Embryonic facial prominence (tissue), 1 donor: Measurements from ENCODE around the gene DNAJC27.
"Not testable (repeated sequence)": the region's sequence is repeated elsewhere in the genome, so short reads cannot be mapped to it uniquely, and the experiment has no call there.

Source experiments
- DNase-seq: peaks from one replicate; pipeline ENCODE4 v3.0.0-alpha.2; 2016; ENCODE audit errors: extremely low spot score

Gene DNAJC27

DNA sequence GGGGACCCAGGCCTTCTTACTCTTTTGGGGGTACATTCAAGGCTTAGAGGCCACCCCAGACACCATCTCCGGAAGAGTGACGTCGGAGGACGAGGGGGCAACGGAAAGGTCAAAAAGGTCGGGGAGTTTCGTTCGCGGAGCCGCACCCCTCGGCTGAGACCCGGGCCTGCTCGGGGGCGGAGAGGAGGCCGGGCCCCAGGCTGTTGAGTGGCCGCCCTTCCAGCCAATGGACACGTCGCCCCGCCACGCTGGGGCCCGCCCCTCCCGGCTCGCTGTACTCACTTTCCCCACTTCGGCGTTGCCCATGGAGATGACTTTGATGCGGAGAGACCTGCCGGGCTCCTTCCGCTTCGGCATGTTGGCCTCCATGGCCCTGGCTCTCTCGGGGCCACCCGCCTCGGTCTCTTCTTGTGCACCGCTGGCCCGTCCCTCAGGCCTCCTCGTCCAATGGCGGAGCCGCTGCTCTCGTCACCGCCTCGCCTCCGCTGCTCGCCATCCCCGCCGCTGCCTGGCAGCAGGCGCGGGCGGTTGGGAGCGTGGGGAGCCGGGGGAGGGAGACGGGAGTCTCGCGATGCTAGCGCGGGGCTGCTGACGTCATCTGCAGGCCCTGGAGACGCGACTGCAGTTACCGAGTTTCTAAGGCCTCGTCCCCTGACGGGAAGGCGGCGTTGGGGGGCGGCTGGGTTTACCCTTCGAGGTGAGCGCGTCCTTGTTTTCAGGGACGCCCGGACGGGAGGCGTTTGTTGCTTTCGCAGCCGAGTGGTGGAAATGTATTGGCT lies at the start of gene DNAJC27:
Gene DNAJC27 (minus strand): TSS at position 420 of the 779 bp plus-strand sequence. CDS start 51 bp downstream, at position 369.
- peak; percentile 96 for DNase-seq

DNA sequence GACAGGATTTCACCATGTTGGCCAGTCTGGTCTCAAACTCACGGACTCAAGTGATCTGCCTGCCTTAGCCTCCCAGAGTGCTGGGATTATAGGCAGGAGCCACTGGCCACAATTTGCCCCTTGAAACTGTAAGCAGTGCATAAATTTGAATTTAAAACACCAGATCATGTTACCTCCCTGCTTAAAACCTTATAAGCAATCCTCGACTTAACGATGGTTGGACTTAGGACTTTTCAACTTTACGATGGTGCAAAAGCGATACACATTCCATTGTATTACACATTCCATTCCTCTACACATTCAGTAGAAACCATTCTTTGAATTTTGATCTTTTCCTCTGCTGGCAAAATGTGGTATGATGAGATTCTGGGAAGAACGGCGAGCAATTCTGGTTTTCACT lies 46.9 kb upstream of the DNAJC27 start:
- no peak for DNase-seq

DNA sequence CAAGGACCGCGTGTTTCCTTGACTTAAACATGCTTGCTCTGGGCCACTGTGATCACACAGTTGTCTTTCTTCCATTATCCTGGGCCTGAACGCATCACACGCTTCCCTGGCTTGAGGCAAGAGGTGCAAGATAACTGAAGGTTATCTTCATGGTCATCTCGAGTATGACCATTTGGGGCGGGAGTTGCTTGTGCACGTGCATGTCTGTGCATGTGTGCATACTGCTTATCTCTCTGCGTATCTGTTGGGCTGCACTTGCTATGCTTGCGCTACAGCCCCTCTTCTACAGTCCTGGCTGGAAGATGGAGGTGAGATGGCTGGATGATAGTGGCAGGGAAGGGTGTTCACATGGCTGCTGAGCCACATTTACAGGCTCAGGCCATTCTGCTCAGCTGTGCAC lies 42.9 kb upstream of the DNAJC27 start:
- no peak for DNase-seq

DNA sequence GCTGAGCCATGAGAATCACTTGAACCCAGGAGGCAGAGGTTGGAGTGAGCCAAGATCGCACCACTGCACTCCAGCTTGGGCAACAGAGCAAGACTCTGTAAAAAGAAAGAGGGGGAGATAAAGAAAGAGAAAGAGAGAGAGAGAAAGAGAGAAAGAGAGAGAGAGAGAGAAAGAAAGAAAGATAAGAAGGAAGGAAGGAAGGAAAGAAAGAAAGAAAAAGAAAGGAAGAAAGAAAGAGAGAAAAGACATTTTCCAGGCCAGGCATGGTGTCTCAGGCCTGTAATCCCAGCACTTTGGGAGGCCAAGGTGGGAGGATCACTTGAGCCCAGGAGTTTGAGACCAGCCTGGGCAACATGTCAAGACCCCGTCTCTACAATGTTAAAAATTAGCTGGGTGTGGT lies 39.6 kb upstream of the DNAJC27 start:
- DNase-seq: not testable (repeated sequence)

DNA sequence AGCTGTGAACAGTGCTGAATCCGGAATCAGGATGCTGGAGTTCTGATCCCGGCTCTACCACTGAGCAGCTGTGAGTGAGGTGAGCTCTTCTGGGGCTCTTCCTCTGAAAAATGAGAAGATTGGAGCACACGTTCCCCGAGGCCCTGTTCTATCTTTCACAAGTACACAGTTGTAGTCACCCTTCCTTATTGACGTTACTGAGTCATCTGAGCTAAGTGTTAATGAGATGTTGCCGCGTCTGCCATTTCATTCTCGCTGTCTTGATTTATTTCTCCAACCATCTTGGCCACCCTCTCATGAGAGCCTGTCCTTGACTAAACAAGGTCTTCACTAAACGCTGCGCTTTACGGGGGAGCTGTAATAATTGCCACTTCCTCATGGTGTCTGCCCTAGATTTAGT lies 38.2 kb upstream of the DNAJC27 start:
- DNase-seq: no peak

DNA sequence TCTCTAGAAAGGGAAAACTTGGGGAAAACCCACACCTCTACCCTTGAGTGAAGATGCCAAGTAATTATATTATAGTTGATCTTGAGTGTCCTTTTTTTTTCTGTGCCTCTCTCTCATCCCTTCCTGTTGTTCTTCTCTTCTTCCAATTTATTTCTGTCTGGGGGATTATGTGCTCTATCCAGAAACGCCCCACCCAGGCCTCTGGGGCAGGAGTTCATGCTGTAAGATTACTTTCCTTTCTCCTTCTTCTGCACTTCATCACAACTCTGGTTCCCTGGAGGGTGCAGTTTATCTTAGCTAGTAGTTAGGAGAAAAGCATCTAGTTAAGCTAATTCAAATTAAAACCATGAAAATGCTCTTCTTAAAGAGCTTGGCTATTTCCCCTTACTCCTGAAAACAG lies 30.3 kb upstream of the DNAJC27 start:
- no peak for DNase-seq

DNA sequence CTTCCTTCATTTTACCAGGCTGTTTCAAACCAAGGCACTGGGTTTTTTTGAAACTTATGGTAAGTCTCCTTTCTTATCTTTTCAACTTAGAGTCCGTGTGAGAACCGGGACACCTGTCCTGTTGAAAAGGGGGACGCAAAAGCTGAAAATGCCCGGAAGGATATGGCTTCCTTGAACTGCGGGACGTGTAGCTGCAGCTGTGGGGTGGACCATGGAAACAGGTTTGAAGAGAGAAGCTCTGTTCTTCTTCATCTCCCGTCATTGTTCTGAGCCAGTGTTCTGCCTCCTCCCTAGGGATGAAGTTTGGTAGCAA lies 29.5 kb upstream of the DNAJC27 start:
- no peak for DNase-seq

DNA sequence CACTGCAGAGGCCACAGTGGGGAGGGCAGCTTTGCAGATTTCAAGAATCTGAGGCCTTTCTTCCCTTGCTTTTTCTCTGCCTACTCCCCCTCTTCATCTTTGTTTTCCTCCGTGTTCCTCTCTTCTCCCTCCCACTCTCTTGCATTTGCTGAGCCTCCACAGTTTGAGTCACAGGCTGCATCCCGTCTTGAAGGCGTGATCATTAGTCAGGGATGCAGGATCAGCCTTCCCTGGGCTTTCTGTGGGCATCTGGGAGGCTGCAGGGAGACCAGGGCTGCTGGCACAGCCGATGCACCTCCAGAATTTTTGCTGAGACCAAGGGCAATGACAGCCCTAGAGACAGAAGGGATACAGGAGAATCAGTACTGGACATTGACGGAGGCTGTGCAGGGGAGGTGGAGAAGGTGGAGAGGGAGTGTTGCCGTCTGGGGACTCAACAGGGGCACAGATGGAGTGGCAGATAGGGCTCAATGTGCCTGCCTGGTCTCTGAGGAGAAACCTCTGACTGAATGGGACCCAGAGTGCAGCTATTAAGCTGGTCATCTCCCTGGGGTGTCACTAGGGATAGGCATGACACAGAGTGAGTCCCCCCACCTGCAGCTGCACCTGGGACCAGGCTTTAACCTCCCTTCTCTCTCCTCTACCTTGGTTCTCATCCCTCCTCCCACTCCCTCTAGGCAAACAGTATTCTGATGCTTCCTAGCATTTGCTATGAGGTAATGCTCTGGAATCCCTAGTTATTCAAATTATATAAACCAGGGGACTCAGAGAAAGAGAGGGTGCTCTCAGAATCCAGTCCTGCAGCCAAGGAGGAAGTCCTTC lies 29.0 kb upstream of the DNAJC27 start:
- DNase-seq: no peak

DNA sequence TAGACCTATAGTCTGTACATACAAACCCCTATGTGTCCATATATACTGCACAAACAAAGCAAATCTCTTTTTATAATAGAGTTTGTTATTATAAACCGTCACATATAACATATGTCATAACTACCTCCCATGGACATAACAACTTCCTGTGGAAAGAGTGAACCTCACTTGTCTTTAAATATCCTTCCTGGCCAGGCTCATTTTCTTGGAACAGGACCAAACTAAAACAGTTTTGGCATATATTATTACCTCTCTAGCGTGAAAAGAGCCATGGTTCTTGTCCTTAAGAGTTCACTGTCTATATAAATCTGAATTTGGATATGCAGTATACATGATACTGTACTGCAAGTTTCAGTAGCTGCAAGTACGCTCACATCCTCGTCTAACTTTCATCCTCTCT lies 28.3 kb upstream of the DNAJC27 start:
- no peak for DNase-seq

DNA sequence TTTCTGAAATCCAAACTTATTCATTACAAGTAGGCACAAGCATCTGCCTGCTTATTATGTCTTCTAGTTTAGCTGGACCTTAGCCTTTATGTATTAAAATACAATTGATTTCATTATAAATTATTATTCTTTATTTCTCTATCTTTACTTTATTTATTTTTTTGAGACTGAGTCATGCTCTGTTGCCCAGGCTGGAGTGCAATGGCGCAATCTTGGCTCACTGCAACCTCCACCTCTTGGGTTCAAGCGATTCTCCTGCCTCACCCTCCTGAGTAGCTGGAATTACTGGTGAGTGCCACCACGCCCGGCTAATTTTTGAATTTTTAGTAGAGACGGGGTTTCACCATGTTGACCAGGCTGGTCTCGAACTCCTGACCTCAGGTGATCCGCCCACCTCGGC lies 27.3 kb upstream of the DNAJC27 start:
- not testable (repeated sequence) for DNase-seq

DNA sequence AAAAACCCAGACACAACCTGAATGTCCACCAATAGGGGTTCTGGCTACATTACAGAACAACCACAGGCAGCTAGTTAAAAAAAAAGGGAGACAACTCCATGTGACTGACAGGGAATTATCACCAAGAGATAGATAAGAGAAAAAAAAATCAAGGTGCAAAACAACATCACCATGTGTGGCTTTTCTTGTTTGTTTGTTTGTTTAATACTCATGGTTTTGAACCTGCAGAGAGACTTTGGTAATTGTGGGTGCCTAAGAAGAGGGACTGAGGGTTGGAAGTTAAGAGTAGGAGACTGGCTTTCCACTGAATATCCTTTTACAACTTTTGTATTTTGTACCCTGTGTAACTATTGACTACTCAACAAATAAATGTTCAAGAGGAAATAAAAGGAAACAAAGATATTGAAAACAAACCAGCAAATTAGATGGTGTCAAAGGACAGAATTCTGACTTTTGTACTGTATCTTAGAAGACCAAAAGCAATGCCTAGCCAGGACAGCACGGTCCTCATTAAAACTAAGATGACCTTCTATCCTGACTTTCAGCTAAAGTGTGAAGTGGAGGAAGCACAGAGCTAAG lies 22.5 kb upstream of the DNAJC27 start:
- no peak for DNase-seq

DNA sequence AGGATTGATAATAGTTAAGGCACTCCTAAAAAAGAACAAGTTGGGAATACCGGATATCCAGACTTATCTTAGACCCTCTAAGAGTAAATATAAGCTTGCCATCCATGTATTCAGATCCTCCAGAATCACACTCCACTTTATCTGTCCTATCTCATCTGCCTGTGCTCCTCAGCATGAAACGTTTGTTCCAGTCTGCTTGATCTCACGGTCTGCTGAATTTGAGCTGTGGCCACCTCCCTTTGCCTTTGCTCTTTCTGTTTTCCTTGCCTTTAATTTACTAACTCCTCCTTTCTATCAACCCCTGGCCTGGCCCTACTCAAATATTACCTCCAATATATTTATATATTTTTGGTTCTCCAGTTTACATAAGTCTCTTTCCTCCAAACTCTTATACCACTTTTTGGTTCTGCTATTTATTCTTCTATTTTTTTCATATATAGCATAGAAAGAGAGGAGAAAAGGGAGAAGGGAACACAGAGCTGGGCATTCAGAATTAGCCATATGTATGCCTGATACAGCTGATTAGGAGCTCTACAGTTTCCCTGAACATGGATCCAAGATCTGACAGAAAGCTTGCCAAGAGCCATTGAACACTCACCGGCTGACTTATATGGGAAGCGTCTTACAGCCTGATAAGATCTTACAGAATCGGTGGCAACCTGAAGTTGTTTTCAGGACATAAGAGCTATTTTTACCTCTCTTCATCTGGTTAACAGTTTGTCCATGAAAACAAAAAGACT lies 21.8 kb upstream of the DNAJC27 start:
- no peak for DNase-seq

DNA sequence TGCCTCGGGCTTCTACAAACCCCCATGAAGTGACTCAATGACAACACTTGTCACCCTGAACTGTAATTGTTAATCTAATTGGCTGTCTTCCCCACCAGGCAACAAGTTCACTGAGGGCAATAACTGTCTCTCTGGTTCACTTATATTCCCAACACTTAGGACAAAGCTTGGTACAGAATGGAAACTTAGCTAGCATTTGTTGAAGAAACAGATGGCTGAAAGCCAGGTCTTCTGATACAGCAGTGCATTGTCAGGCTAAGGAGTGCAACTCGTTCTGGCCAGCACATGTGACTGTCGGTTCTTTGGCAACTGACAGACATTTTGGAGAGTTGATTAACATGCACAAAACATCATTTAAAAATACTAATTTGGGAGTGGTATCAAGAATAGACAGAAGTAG lies 14.6 kb upstream of the DNAJC27 start:
- DNase-seq: no peak

DNA sequence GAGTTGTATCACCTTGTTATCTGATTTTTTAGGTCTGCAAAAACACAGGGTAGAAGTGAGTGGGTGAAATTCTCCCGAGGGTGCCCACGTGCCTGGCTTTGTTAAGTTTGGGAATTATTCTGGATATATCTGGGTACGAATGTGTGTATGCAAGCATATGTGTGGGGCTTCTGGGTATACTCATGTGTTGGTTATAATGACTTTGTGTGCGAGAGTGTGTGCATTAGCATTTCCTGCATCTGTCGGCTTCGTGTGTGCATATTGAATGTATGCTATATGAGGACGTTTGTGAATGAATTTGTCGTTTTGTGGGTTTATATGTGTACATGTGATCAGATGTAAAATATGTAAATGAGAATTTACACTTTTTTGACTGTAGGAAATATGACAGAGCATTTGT lies 13.8 kb upstream of the DNAJC27 start:
- DNase-seq: no peak

DNA sequence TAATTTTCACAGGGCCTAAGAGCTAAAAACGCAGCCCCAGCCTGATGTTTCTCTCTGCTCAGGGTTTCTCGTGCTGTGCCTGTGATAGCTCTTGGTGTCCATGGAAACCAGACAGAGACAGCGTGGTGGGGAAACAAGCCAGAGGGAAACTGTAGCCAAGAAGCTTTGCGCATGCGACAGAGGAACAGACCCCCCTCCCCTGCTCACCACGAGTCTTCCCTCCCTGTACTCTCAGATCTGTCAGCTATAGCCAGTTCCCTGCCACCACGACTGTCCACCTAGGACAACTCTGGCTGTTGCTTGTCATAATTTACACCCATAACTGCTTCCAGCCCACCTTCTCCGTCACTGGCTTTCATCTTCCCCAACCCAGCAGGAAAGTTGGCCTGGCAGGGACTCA lies 13.2 kb upstream of the DNAJC27 start:
- peak; percentile 80 for DNase-seq

DNA sequence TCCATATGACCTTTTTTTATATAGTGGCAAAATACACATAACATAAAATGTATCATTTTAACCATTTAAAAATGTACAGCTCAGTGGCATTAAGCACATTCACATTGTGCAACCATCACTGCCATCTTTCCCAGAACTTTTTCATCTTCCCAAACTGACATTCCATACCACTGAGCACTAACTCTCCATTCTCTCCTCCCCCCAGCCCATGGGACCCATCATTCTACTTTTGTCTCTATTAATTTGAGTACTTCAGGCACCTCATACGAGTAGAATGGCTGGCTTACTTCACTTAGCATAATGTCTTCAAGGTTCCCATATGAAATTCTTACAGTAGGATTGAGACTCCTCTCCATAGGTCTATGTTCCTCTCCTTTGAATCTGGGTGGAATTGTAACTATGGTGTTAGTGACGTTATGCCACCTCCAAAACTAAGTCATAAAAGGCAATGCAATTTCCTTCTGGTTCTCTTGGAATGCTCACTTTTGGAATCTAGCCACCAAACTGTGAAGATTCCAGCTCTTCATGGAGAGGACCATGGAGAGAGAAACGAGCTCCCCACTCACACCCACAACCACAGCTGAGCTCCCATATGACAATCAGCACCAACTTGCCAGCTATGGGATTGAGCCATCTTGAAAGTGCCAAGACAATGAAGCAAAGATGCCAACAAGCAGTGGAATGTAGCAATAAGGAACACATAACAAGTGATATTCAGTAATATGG lies 9.8 kb upstream of the DNAJC27 start:
- DNase-seq: no peak

DNA sequence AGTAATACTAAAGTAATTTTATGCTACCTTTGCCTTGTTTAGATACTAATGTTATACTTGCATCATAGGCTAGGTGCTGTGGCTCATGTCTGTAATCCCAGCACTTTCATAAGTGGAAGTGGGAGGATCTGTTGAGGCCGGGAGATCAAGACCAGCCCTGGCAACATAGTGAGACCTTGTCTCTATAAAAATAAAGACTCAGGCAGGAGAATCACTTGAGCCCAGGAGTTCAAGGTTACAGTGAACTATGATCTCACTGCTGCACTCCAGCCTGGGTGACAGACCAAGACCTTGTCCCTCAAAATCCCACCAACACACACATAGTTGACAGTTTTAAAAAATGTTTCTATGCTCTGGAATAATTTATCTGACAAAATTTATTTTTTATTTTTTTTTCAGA lies 6.9 kb upstream of the DNAJC27 start:
- no peak for DNase-seq

DNA sequence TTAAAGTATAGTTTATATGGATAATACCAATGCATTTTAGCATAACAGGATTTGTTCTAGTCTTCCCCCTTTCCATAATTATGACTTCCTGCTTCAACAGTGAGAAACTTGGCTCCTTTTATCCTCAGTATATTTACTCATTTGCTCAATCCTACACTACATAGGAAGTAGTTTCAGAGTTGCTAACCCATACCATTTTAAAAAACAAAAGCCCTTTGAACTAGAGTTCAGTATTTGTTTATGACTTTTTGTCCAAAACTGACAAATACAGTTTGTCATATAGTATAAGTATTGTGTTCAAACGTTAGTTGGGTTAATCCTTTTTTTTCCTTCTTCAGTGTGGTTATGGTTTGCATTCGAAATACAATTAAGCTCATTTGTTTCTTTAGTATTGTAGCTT lies 5.9 kb upstream of the DNAJC27 start:
- DNase-seq: no peak

DNA sequence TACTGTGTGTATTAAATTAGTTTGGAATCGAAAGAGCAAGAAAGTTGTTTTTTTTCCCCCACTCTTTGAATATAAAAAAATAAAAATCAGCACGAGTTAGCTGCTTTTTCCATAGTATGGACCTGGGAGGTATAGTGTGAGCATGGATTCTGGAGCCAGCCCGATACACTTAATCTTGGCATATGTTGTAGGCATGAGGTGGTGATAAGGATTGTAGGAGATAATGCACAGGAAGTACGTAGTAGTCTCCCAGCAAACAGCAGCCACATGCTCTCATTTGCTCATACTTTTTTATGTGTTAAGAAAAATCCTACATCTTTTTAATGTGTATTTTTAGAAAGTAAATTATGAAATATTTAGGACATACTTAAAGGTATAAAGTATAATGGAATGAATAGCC lies 2.1 kb upstream of the DNAJC27 start:
- no peak for DNase-seq

DNA sequence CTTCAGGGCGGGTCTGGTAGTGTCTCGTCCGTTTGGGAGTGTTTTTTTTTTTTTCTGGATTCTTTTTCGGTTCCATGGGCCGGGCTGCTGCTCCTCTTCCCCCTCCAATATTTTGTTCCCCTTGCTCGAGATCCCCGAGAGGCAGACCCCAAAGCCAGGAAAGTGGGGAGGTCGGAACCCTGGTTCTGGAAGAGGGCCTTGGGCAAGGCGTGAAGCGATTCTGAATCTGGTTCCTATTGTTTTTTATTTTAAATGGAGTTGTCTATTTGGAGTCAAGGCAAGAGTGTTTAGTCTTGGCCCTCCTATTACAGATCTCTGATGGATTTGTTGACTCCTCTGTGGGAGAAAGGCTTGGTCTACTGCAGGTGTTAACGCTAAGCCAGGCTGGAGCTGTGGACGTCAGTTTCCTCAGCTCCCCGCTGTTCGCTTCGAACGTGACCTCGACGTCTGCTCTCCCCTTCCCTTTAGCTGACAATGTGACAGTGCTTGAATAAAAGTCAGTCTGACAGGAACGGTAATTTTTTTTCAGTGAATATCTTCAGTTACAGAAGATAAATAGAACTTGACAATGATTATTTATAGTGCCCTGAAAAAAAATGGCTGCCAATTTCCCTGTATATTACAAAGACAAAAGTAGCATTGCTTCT lies 683 bp upstream of the DNAJC27 start:
- peak; percentile 33 for DNase-seq

DNA sequence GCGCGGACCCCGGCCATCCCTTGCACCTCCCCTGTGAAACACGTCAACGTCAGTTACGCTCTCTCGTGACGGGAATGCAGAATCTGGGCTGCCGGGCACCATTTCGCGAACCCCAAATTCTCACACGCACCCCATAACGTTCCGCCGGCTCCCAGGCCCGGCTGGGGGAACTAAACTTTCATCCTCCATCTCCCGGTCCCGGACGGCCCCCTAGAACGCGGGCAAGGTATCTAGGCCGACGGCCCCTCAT lies 544 bp downstream of the DNAJC27 start:
- no peak for DNase-seq
